Smooth muscle cell (in vitro differentiated cells): Measurements from ENCODE around the gene FAM151B. TPM values are rescaled to one million over a fixed set of nuclear protein-coding genes. Genes with fewer than 3 reads are reported as not detected.

Experiments used
- DNase-seq: peaks from one replicate; lab custom pipeline; 2025; ENCODE audit not compliant: unreplicated experiment; lab: John Stamatoyannopoulos, UW
- H2AFZ ChIP-seq: fragments of 200-600 bp; sonication (generic); 2 replicates; pipeline ENCODE4 v1.6.0; 2016; ENCODE audit warnings: antibody characterized with exemption, low read depth, mild to moderate bottlenecking
- H3F3A ChIP-seq: fragments of 200-600 bp; sonication (generic); 2 replicates; pipeline ENCODE4 v1.6.0; 2017; ENCODE audit warnings: antibody characterized with exemption, low read depth
- H3K27ac ChIP-seq: fragments of 200-600 bp; sonication (generic); 2 replicates; pipeline ENCODE4 v1.5.1; 2016; ENCODE audit warnings: low read depth, mild to moderate bottlenecking
- H3K27me3 ChIP-seq: fragments of 200-600 bp; sonication (generic); 2 replicates; pipeline ENCODE4 v1.6.1; 2016; ENCODE audit warnings: low read depth, mild to moderate bottlenecking
- H3K36me3 ChIP-seq: fragments of 200-600 bp; sonication (generic); 2 replicates; pipeline ENCODE4 v1.5.1; 2016; ENCODE audit warnings: low read depth
- H3K4me1 ChIP-seq: fragments of 200-600 bp; sonication (generic); 2 replicates; pipeline ENCODE4 v1.5.1; 2016; ENCODE audit warnings: low read depth
- H3K4me2 ChIP-seq: fragments of 200-600 bp; sonication (generic); 2 replicates; pipeline ENCODE4 v1.6.0; 2016; ENCODE audit warnings: mild to moderate bottlenecking
- H3K4me3 ChIP-seq: fragments of 200-600 bp; sonication (generic); 2 replicates; pipeline ENCODE4 v1.5.1; 2016; ENCODE audit warnings: mild to moderate bottlenecking
- H3K79me2 ChIP-seq: fragments of 200-600 bp; sonication (generic); 2 replicates; pipeline ENCODE4 v1.6.0; 2016; ENCODE audit warnings: low read depth, mild to moderate bottlenecking
- H3K9ac ChIP-seq: fragments of 200-600 bp; sonication (generic); 2 replicates; pipeline ENCODE4 v1.6.0; 2016; ENCODE audit warnings: low read depth
- H3K9me3 ChIP-seq: fragments of 200-600 bp; sonication (generic); replicated peaks from 2 replicates; pipeline ENCODE4 v1.5.1; 2016; ENCODE audit warnings: low read depth
- H4K20me1 ChIP-seq: fragments of 200-600 bp; sonication (generic); 2 replicates; pipeline ENCODE4 v1.6.0; 2016; ENCODE audit warnings: low read depth
- WGBS: methylation state at CpG from one replicate; pipeline ENCODE4 v1.1.7; 2016; ENCODE audit warnings: low lambda C conversion rate; 5-methylcytosine and 5-hydroxymethylcytosine counted together
- polyA plus RNA-seq: library from polyadenylated mRNA; unstranded; fragments of >200 nt; fragmentation: Nextera tagmentation; extraction: Ambion mirVana; gene quantifications from 2 replicates; pipeline ENCODE4 v1.2.1, GENCODE V29; 2016
- total RNA-seq: library from RNA; depleted of rRNA; stranded (reverse); fragments of >200 nt; gene quantifications from 2 replicates; pipeline ENCODE4 v1.2.3, GENCODE V29; 2014
- TF ChIP-seq, protein P1 (sequence below): fragments of 200-600 bp; sonication (generic); IDR thresholded peaks from 2 replicates; pipeline ENCODE4 v1.5.1; 2017; ENCODE audit warnings: borderline replicate concordance, mild to moderate bottlenecking, antibody characterized with exemption; ENCODE audit not compliant: insufficient read depth, poor library complexity, severe bottlenecking

FAM151B gene
- total and polyA plus RNA-seq, 2 experiments from 2014 or later = 3.7 to 6.2 TPM

DNA sequence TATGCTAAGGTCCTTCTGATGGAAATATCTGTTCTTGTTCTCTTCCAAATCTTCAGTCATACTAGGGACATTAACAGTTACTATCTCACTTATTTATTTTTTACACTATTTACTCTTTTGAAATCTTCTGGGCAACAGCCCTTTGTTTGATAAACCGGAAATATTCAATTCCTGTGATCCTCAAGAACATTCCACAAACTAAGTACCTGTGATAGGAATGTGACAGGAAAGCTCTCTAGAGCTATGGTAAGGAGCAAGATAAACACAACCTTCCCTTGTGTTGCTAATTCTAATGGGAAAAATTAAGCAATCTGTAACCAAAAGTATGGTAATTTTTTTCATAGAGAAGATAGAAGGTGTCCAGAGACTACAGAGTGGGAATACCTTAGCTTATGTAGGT is 104.2 kb downstream of the FAM151B start:
- H3K4me3 ChIP-seq = no peak overlapping the region
- H3F3A ChIP-seq = no peaks in the 10 kb centered on the region
- H3K36me3 ChIP-seq = no peaks in the 10 kb centered on the region
- H3K4me2 ChIP-seq = no peak overlapping the region
- H2AFZ ChIP-seq = no peak overlapping the region
- TF ChIP-seq, protein P1, sequence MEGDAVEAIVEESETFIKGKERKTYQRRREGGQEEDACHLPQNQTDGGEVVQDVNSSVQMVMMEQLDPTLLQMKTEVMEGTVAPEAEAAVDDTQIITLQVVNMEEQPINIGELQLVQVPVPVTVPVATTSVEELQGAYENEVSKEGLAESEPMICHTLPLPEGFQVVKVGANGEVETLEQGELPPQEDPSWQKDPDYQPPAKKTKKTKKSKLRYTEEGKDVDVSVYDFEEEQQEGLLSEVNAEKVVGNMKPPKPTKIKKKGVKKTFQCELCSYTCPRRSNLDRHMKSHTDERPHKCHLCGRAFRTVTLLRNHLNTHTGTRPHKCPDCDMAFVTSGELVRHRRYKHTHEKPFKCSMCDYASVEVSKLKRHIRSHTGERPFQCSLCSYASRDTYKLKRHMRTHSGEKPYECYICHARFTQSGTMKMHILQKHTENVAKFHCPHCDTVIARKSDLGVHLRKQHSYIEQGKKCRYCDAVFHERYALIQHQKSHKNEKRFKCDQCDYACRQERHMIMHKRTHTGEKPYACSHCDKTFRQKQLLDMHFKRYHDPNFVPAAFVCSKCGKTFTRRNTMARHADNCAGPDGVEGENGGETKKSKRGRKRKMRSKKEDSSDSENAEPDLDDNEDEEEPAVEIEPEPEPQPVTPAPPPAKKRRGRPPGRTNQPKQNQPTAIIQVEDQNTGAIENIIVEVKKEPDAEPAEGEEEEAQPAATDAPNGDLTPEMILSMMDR = no peak
- no peak for DNase-seq
- WGBS = 82% methylated on average over 1 of the region's 1 CpG
- no peak overlapping the region for H3K27ac ChIP-seq
- no peak overlapping the region for H3K9ac ChIP-seq
- no peaks in the 10 kb centered on the region for H3K79me2 ChIP-seq
- no peaks in the 10 kb centered on the region for H3K27me3 ChIP-seq
- H3K9me3 ChIP-seq = no peaks in the 10 kb centered on the region
- no peaks in the 10 kb centered on the region for H3K4me1 ChIP-seq
- H4K20me1 ChIP-seq = no peaks in the 10 kb centered on the region

Other genes with a start within 250 kb of the FAM151B start
- 37.0 and 39.2 TPM in 2 replicates for gene SERINC5, start 232.1 kb upstream of the FAM151B start, total RNA-seq
- gene SERINC5, start 232.1 kb upstream of the FAM151B start, polyA plus RNA-seq = 4.5 and 11.5 TPM in 2 replicates
- not detected in 2 replicates for gene SPZ1, start 168.1 kb upstream of the FAM151B start, total RNA-seq
- gene SPZ1, start 168.1 kb upstream of the FAM151B start, polyA plus RNA-seq = not detected in 2 replicates
- 40.9 and 52.4 TPM in 2 replicates for gene ZFYVE16, start 80.0 kb upstream of the FAM151B start, total RNA-seq
- gene ZFYVE16, start 80.0 kb upstream of the FAM151B start, polyA plus RNA-seq = 16.5 and 18.9 TPM in 2 replicates
- gene ANKRD34B, start 82.2 kb downstream of the FAM151B start, total RNA-seq = 0.13 TPM in 1 of 2 replicates, not detected in the other
- not detected in 2 replicates for gene ANKRD34B, start 82.2 kb downstream of the FAM151B start, polyA plus RNA-seq
- 12.6 and 12.8 TPM in 2 replicates for gene MSH3, start 166.6 kb downstream of the FAM151B start, total RNA-seq
- 4.7 and 5.1 TPM in 2 replicates for gene MSH3, start 166.6 kb downstream of the FAM151B start, polyA plus RNA-seq
- 16.5 and 19.9 TPM in 2 replicates for gene DHFR, start 166.9 kb downstream of the FAM151B start, total RNA-seq
- 3.5 and 7.4 TPM in 2 replicates for gene DHFR, start 166.9 kb downstream of the FAM151B start, polyA plus RNA-seq